K562 (cell line): ENCODE data around the gene CNTN2. TPM values are rescaled to one million over a fixed set of nuclear protein-coding genes. Genes with fewer than 3 reads are reported as not detected.
A peak's percentile ranks its signal among the peaks of the same experiment; 100 is the strongest.

Source experiments
- CBFA2T2 ChIP-seq: fragments of 450-650 bp; conservative IDR thresholded peaks from 2 replicates; pipeline ENCODE4 v1.6.1; 2017; ENCODE audit warnings: mild to moderate bottlenecking
- CBFA2T3 ChIP-seq: fragments of 450-650 bp; IDR thresholded peaks from 2 replicates; pipeline ENCODE4 v1.6.1; 2017
- MCM3 ChIP-seq: fragments of 450-650 bp; IDR thresholded peaks from 2 replicates; pipeline ENCODE4 v1.6.1; 2016
- TOE1 ChIP-seq, 2 experiments: fragments of 450-650 bp in 1 of 2; sonication (generic) in 1 of 2; formaldehyde crosslinking in 1 of 2; IDR thresholded peaks; 2 replicates each; pipeline versions ENCODE4 v1.7.1 to v1.8.0; 2016 to 2022; ENCODE audit warnings: borderline replicate concordance in 2 of 2, mild to moderate bottlenecking in 2 of 2, antibody characterized with exemption in 1 of 2, inconsistent platforms in 1 of 2, low read depth in 1 of 2, missing genetic modification reagents in 1 of 2, moderate library complexity in 1 of 2
- polyA plus RNA-seq, 8 experiments: library from polyadenylated mRNA; depleted of rRNA in 4 of 8; stranded (reverse) in 5 of 8; unstranded in 3 of 8; fragments of >200 nt; fragmentation: Nextera tagmentation in 2 of 8; fragmentation: Illumina TruSeq in 1 of 8; extraction: Ambion mirVana in 2 of 8; extraction: Trizol in 1 of 8; gene quantifications; 2 replicates each; pipeline versions ENCODE4 v1.2.1 to v1.2.3, GENCODE V29; 2011 to 2014; ENCODE audit warnings: inconsistent platforms in 1 of 8, missing spikeins in 1 of 8
- total RNA-seq, 7 experiments: library from RNA; depleted of rRNA in 6 of 7; stranded (reverse); fragments of >200 nt in 6 of 7; fragmentation: Illumina TruSeq in 2 of 7; extraction: Trizol in 2 of 7; gene quantifications; 2 replicates each; pipeline versions ENCODE4 v1.2.1 to v1.2.3, GENCODE V29; 2011 to 2021; ENCODE audit warnings: low replicate concordance in 1 of 7
- TF ChIP-seq, protein P1 (sequence below): fragments of 200-400 bp; formaldehyde crosslinking; IDR thresholded peaks from 2 replicates; pipeline ENCODE4 v1.6.1; 2017; ENCODE audit warnings: mild to moderate bottlenecking, low read depth, low read length, moderate library complexity
- TF ChIP-seq, protein P2 (sequence below): fragments of 200-800 bp; sonication (Bioruptor generic); IDR thresholded peaks from 2 replicates; pipeline ENCODE4 v1.6.1; 2016; ENCODE audit warnings: missing genetic modification characterization, missing compliant biosample characterization
- TF ChIP-seq, protein P3 (sequence below), 2 experiments: fragments of 450-650 bp; formaldehyde crosslinking in 1 of 2; IDR thresholded peaks; 2 replicates each; pipeline versions ENCODE4 v1.4.0 to v1.6.1; 2014 to 2020; ENCODE audit warnings: mild to moderate bottlenecking in 2 of 2, borderline replicate concordance in 1 of 2, low read depth in 1 of 2
- TF ChIP-seq, protein P4 (sequence below): fragments of 450-650 bp; formaldehyde crosslinking; IDR thresholded peaks from 2 replicates; pipeline ENCODE4 v1.4.0; 2020; ENCODE audit warnings: mild to moderate bottlenecking, moderate library complexity

The CNTN2 gene
- total and polyA plus RNA-seq, 9 of the 15 experiments (the other 6 are each of a cell fraction or from before 2014, with no cell fraction given) = not detected

DNA sequence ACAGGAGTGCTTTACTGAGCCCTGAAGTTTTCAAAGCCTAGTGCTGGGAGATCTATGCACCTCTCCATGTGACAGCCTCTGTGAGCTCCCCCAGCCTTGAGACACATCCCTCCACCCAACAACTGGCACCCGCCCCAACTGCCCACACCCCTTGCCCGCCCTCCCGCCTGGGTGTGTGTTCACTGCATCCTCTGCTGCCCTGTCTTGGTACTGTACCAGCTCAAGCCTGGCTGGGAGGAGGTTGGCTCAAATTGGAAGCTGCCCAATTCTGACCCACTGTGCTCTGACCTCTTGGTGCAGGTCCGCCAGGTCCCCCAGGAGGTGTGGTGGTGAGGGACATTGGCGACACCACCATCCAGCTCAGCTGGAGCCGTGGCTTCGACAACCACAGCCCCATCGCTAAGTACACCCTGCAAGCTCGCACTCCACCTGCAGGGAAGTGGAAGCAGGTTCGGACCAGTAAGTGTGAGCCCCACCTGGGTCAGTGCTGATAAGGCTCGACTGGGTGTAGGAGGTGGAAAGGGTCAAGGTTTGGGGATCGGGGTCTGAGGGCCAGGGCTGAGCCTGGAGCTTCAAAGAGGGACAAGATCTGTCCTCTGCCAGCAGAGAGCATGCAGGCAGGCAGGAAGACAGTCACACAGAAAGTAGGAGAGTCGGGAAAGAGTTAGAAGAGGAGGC is 23.3 kb downstream of the CNTN2 start (continued):
- TF ChIP-seq, protein P1, sequence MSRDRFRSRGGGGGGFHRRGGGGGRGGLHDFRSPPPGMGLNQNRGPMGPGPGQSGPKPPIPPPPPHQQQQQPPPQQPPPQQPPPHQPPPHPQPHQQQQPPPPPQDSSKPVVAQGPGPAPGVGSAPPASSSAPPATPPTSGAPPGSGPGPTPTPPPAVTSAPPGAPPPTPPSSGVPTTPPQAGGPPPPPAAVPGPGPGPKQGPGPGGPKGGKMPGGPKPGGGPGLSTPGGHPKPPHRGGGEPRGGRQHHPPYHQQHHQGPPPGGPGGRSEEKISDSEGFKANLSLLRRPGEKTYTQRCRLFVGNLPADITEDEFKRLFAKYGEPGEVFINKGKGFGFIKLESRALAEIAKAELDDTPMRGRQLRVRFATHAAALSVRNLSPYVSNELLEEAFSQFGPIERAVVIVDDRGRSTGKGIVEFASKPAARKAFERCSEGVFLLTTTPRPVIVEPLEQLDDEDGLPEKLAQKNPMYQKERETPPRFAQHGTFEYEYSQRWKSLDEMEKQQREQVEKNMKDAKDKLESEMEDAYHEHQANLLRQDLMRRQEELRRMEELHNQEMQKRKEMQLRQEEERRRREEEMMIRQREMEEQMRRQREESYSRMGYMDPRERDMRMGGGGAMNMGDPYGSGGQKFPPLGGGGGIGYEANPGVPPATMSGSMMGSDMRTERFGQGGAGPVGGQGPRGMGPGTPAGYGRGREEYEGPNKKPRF = no peak
- TF ChIP-seq, protein P2, sequence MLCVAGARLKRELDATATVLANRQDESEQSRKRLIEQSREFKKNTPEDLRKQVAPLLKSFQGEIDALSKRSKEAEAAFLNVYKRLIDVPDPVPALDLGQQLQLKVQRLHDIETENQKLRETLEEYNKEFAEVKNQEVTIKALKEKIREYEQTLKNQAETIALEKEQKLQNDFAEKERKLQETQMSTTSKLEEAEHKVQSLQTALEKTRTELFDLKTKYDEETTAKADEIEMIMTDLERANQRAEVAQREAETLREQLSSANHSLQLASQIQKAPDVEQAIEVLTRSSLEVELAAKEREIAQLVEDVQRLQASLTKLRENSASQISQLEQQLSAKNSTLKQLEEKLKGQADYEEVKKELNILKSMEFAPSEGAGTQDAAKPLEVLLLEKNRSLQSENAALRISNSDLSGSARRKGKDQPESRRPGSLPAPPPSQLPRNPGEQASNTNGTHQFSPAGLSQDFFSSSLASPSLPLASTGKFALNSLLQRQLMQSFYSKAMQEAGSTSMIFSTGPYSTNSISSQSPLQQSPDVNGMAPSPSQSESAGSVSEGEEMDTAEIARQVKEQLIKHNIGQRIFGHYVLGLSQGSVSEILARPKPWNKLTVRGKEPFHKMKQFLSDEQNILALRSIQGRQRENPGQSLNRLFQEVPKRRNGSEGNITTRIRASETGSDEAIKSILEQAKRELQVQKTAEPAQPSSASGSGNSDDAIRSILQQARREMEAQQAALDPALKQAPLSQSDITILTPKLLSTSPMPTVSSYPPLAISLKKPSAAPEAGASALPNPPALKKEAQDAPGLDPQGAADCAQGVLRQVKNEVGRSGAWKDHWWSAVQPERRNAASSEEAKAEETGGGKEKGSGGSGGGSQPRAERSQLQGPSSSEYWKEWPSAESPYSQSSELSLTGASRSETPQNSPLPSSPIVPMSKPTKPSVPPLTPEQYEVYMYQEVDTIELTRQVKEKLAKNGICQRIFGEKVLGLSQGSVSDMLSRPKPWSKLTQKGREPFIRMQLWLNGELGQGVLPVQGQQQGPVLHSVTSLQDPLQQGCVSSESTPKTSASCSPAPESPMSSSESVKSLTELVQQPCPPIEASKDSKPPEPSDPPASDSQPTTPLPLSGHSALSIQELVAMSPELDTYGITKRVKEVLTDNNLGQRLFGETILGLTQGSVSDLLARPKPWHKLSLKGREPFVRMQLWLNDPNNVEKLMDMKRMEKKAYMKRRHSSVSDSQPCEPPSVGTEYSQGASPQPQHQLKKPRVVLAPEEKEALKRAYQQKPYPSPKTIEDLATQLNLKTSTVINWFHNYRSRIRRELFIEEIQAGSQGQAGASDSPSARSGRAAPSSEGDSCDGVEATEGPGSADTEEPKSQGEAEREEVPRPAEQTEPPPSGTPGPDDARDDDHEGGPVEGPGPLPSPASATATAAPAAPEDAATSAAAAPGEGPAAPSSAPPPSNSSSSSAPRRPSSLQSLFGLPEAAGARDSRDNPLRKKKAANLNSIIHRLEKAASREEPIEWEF (CRISPR knock-in tag) = no peak
- TF ChIP-seq CBFA2T3 = peak; percentile 68
- 0 out of 2 replicates have a peak, but pooled peaks have one; percentile 14 for TF ChIP-seq CBFA2T2
- TF ChIP-seq TOE1 (IDR thresholded peaks at IDR 0.05; ENCODE audit: borderline replicate concordance) = no peak
- no peak for TF ChIP-seq TOE1 (CRISPR knock-in tag; IDR thresholded peaks at IDR 0.05; ENCODE audit: borderline replicate concordance, low read depth)
- TF ChIP-seq, protein P3, sequence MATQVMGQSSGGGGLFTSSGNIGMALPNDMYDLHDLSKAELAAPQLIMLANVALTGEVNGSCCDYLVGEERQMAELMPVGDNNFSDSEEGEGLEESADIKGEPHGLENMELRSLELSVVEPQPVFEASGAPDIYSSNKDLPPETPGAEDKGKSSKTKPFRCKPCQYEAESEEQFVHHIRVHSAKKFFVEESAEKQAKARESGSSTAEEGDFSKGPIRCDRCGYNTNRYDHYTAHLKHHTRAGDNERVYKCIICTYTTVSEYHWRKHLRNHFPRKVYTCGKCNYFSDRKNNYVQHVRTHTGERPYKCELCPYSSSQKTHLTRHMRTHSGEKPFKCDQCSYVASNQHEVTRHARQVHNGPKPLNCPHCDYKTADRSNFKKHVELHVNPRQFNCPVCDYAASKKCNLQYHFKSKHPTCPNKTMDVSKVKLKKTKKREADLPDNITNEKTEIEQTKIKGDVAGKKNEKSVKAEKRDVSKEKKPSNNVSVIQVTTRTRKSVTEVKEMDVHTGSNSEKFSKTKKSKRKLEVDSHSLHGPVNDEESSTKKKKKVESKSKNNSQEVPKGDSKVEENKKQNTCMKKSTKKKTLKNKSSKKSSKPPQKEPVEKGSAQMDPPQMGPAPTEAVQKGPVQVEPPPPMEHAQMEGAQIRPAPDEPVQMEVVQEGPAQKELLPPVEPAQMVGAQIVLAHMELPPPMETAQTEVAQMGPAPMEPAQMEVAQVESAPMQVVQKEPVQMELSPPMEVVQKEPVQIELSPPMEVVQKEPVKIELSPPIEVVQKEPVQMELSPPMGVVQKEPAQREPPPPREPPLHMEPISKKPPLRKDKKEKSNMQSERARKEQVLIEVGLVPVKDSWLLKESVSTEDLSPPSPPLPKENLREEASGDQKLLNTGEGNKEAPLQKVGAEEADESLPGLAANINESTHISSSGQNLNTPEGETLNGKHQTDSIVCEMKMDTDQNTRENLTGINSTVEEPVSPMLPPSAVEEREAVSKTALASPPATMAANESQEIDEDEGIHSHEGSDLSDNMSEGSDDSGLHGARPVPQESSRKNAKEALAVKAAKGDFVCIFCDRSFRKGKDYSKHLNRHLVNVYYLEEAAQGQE (IDR thresholded peaks at IDR 0.05; ENCODE audit: borderline replicate concordance) = peak; percentile 34; the same call in 1 of the 2 replicates
- TF ChIP-seq, protein P3 (CRISPR knock-in tag; IDR thresholded peaks at IDR 0.05; ENCODE audit: low read depth) = no peak
- TF ChIP-seq, protein P4, sequence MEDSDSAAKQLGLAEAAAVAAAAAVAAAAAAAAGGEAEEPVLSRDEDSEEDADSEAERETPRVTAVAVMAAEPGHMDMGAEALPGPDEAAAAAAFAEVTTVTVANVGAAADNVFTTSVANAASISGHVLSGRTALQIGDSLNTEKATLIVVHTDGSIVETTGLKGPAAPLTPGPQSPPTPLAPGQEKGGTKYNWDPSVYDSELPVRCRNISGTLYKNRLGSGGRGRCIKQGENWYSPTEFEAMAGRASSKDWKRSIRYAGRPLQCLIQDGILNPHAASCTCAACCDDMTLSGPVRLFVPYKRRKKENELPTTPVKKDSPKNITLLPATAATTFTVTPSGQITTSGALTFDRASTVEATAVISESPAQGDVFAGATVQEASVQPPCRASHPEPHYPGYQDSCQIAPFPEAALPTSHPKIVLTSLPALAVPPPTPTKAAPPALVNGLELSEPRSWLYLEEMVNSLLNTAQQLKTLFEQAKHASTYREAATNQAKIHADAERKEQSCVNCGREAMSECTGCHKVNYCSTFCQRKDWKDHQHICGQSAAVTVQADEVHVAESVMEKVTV (CRISPR knock-in tag) = no peak
- 0 out of 2 replicates have a peak, but pooled peaks have one; percentile 50 for TF ChIP-seq MCM3
